ENCODE results near the gene SPIN2B.

- TF ChIP-seq EZH2 (IDR thresholded peaks at IDR 0.05; ENCODE audit: low read length, missing control alignments) (no peak), CTCF (conservative IDR thresholded peaks at IDR 0.05 in 1 of 2, IDR thresholded peaks at IDR 0.05 in 1 of 2; ENCODE audit: low read depth in 1 of 2, low read length in 2 of 2) (no peak)
Observed at GRCh38 chrX:57132046-57132445, 10.7 kb upstream of the SPIN2B start.
